Lower lobe of right lung (tissue), 2 donors: Measurements from ENCODE around the gene LRRTM4. TPM values are rescaled to one million over a fixed set of nuclear protein-coding genes. Genes with fewer than 3 reads are reported as not detected.

Experiments used
- ATAC-seq, 2 donors: fragments of 200-7000 bp; cut with Tn5 transposase; one replicate each; pipeline ENCODE4 v1.9.1; 2020 to 2022; ENCODE audit warnings: mild to moderate bottlenecking in 2 of 2, moderate library complexity in 2 of 2
- DNase-seq: peaks from one replicate; pipeline ENCODE4 v3.0.0-alpha.2; 2020
- H3K27ac ChIP-seq: fragments of 200-600 bp; one replicate; pipeline ENCODE4 v1.8.0; 2022
- H3K27me3 ChIP-seq: fragments of 200-600 bp; one replicate; pipeline ENCODE4 v1.8.0; 2022; ENCODE audit warnings: low read depth
- H3K36me3 ChIP-seq: fragments of 200-600 bp; one replicate; pipeline ENCODE4 v1.8.0; 2022; ENCODE audit warnings: mild to moderate bottlenecking
- H3K4me1 ChIP-seq: fragments of 200-600 bp; one replicate; pipeline ENCODE4 v1.8.0; 2022
- H3K4me3 ChIP-seq: fragments of 200-600 bp; one replicate; pipeline ENCODE4 v1.8.0; 2022; ENCODE audit warnings: mild to moderate bottlenecking
- H3K9me3 ChIP-seq: fragments of 200-600 bp; one replicate; pipeline ENCODE4 v1.8.0; 2022
- CTCF ChIP-seq: fragments of 200-600 bp; IDR thresholded peaks from one replicate; pipeline ENCODE4 v1.8.0; 2022; ENCODE audit warnings: antibody characterized with exemption, mild to moderate bottlenecking
- intact Hi-C: fragments of 100-400 bp; cut with DNase I; formaldehyde crosslinking; loops from one replicate; pipeline ENCODE4 v1.11.0; 2022
- total RNA-seq: library from RNA; stranded (reverse); fragmentation: NEBNext Ultra II Directional; extraction: Animal tissue kit (Norgen Biotek cat#: 25700); gene quantifications from one replicate; pipeline ENCODE4 v1.2.1, GENCODE V29; 2021
- donor health status: DM: no; HTN: yes; CAD: no; lungs with severe emphysema.

The LRRTM4 gene
- total RNA-seq, 1 donor from 2014 or later: 0.77 TPM

- Histone ChIP-seq H3K9me3 (no peaks in the 10 kb centered on the region), H3K27me3 (no peaks in the 10 kb centered on the region), H3K36me3 (no peaks in the 10 kb centered on the region), H3K4me1 (no peaks in the 10 kb centered on the region), H3K27ac (no peak overlapping the region), H3K4me3 (no peak overlapping the region)
- intact Hi-C loops: no loop called here
- ATAC-seq (no peak), DNase-seq (no peak)
- no peak for TF ChIP-seq CTCF
Observed at GRCh38 chr2:76829374-76830234, 692.6 kb downstream of the LRRTM4 start.

GRCh38 chr2:76826691-76827090 is 695.5 kb downstream of the LRRTM4 start:
- H3K27ac ChIP-seq: no peak overlapping the region
- H3K4me1 ChIP-seq: no peaks in the 10 kb centered on the region
- TF ChIP-seq CTCF: no peak
- DNase-seq (no peak), ATAC-seq (no peak)
- H3K4me3 ChIP-seq: no peak overlapping the region
- intact Hi-C loops: no loop called here
- H3K36me3 ChIP-seq: no peaks in the 10 kb centered on the region
- H3K9me3 ChIP-seq: no peaks in the 10 kb centered on the region
- H3K27me3 ChIP-seq: no peaks in the 10 kb centered on the region

- no peaks in the 10 kb centered on the region for H3K9me3 ChIP-seq
- intact Hi-C loops: no loop called here
- no peak overlapping the region for H3K4me3 ChIP-seq
- TF ChIP-seq CTCF: no peak
- no peaks in the 10 kb centered on the region for H3K27me3 ChIP-seq
- H3K36me3 ChIP-seq: no peaks in the 10 kb centered on the region
- H3K4me1 ChIP-seq: no peaks in the 10 kb centered on the region
- no peak overlapping the region for H3K27ac ChIP-seq
- DNase-seq: no peak
- ATAC-seq: no peak
Observed at GRCh38 chr2:76825140-76825970, 696.8 kb downstream of the LRRTM4 start.

- Histone ChIP-seq H3K9me3 (no peaks in the 10 kb centered on the region), H3K27me3 (no peaks in the 10 kb centered on the region), H3K4me3 (no peak overlapping the region), H3K27ac (no peak overlapping the region), H3K36me3 (no peaks in the 10 kb centered on the region), H3K4me1 (no peaks in the 10 kb centered on the region)
- no peak for ATAC-seq
- intact Hi-C loops: no loop called here
- no peak for TF ChIP-seq CTCF
- no peak for DNase-seq
Observed at GRCh38 chr2:76821731-76822130, 700.4 kb downstream of the LRRTM4 start.

- ATAC-seq (no peak), DNase-seq (no peak)
- no peaks in the 10 kb centered on the region for H3K36me3 ChIP-seq
- H3K4me1 ChIP-seq: no peaks in the 10 kb centered on the region
- H3K4me3 ChIP-seq: no peak overlapping the region
- no peaks in the 10 kb centered on the region for H3K9me3 ChIP-seq
- intact Hi-C loops: no loop called here
- H3K27ac ChIP-seq: no peak overlapping the region
- no peaks in the 10 kb centered on the region for H3K27me3 ChIP-seq
- no peak for TF ChIP-seq CTCF
Observed at GRCh38 chr2:76813084-76813483, 709.1 kb downstream of the LRRTM4 start.
